SW 1271 (cell line): ENCODE measurements around the gene ICAM5.
"Not testable (repeated sequence)": the region's sequence is repeated elsewhere in the genome, so short reads cannot be mapped to it uniquely, and the experiment has no call there.

Experiments
- DNase-seq, 2 experiments: peaks; one replicate each; lab custom pipeline; 2025; lab: John Stamatoyannopoulos, UW

ICAM5 gene

GRCh38 chr19:10320602-10321416 lies 31.1 kb downstream of the ICAM5 start:
- DNase-seq = no peak

DNA sequence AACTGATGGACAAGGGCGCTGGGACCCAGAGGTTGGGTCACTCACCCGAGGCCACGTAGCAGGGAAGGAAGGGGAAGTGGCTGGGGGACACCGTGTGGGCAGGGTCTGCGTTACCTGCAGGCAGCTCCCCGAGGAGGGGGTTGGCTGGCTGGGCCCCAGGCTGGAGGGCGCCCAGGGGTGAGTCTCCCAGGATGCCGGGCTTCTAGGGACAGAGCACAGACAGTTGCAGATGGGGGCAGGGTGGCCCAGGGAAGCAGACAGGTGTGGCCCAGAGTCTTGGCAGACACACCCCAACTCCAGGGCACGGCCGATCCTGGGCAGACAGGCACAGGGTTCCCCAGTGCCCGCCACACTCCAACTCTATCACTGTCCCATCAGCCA lies 31.7 kb downstream of the ICAM5 start:
- no peak for DNase-seq

- no peak for DNase-seq
Observed at GRCh38 chr19:10321874-10322835, 32.4 kb downstream of the ICAM5 start.

- DNase-seq = no peak
Observed at GRCh38 chr19:10325732-10326131, 36.0 kb downstream of the ICAM5 start.

- DNase-seq = no peak
Observed at GRCh38 chr19:10327793-10328192, 38.0 kb downstream of the ICAM5 start.

GRCh38 chr19:10328558-10329429 lies 39.0 kb downstream of the ICAM5 start:
- DNase-seq = no peak

DNA sequence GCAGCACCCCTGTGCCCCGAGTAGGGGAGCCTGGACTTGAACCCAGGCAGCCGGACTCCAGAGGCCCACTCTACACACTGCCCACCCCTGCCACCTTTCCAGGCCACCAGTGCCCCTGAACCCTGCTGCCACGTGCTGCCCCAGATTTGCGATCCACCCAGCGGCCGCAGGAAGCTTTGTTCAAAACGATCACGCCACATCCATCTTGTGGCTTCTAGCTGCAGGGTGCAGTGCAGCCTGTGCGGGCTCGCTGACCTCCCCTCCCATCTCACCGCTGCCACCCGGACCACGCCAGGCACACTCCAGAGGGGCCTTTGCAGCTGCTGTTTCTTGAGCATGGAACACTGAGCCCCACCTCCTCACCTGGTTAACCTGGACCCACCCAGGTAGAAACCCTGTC lies 39.8 kb downstream of the ICAM5 start:
- no peak for DNase-seq

- DNase-seq = no peak
Observed at GRCh38 chr19:10332158-10332964, 42.6 kb downstream of the ICAM5 start.

DNA sequence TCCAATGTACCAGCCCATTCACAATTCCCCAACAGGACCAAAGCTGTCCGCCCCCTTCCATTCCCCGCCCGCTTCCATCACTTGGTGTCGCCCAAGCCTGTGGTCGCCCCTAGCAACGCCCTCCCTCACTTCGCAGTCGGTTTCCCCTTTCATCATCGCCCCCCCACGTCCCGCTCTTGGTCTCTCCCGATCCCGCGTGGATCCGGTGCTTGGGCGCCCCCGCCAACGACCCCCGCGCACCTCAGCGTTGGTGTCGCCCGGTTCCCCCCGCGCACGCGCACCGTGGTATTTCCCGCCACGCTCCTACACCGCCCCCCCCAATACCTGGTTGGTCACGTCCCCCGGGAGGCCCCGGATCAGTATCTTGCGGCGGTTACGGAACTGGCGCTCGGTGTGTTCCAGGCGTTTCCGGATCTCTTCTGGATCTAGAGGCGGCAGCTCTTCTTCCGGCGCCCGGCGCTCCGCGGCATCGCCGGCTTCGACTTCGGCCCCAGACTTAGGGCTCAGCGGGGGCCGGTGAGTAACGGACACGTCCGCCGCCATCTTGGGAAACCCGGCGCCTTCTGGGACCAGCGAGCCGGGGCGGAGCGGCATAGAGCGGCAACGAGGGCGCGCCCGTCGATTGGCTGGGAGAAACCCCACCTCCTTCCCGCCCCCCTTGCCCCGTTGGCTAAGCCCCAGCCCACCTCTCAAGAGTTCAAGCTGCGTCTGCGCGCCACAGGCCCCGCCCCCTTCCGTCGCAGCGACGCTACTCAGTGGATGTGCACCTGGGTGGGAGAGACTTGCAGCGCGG lies 43.4 kb downstream of the ICAM5 start, which contains the start of gene RAVER1:
Gene RAVER1, minus strand, starts transcription at position 565 of the 793 bp plus-strand sequence. Its CDS starts 22 bp downstream, at position 543.
- peak; percentile 84 to 93 for DNase-seq

GRCh38 chr19:10333758-10334587 lies 44.2 kb downstream of the ICAM5 start:
- peak in 1 of 2 experiments; percentile 82 for DNase-seq

- peak; percentile 79 to 92 for DNase-seq
Observed at GRCh38 chr19:10334588-10335351, 45.0 kb downstream of the ICAM5 start.

DNA sequence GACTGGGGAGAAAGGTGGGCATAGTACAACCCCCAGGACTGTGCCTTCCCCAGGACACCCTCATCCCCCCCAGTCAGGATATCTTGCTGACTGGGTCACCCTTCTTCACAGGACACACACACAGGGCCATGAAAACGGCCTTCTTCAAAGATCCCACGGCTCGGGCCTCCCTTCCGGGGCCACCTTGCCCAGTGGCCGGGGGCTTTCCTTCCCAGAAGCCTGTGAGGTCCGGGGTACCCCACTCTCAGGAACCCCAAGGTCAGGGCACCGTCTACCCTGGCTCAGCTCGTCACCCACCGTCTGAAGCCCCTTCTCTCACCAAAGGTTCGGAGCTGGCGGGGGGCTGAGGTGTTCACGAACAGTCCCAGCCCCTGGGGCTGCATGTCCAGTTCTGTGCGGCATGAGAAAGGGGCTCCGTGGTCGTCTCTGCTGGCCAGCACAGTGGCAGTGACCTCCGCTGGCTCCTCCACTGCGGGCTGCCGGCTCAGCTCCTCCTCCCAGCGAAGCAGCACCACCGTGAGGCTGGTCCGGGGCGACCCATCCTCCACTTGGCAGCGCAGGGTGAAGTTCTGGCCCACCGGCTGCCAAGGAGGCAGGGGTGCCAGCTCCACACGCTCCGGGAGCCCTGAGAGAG lies 45.7 kb downstream of the ICAM5 start:
- no peak for DNase-seq

GRCh38 chr19:10336725-10337124 lies 47.0 kb downstream of the ICAM5 start:
- not testable (repeated sequence) for DNase-seq

DNA sequence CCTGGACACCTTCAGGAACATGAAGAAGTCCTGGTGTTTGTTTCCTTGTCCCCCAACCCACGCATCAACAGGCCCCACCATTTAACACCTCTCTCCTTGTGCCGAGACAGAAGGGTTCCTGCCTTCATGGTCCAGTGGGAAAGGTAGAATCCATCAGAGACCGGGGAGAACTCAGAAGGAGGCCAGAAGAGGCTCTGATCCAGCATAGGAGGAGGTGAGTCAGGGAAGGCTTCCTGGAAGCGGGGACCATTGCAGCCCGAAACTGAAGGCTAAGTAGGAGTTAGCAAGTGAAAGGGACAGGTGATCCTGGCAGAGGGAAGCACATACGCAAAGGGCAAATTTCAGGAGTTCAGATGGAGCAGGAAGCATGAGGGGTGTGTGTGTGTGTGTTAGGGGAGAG lies 49.2 kb downstream of the ICAM5 start:
- no peak for DNase-seq

DNA sequence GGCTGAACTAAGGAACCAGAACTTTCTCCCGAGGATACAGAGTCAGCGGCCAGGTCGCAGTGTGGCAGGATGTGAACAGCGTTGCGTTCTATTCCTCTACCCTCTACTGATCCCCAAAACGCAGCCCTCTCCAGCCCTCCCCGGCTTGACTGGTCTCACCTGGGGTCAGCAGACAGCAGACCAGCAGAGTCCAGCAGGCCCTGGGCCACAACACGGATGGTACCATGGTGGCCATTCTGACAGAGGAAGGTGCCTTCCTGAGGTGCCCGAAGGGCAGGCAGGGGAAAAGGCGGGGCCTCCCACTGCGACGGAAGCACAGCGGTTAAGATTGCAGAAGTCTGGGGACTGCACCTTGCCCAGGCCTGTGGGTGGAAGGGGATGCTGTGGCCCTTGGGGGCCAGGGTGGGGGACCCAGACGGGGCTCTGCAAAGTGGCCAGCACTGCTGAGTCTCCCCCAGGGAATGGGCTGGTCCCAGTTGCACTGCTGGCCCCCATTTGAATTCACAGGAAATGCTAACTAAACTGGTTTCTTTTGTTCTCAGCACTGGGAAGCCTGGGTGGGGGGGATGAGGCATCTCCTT lies 49.7 kb downstream of the ICAM5 start, which contains the start of gene ICAM3:
Gene ICAM3, minus strand, starts transcription at position 245 of the 581 bp plus-strand sequence. Its CDS starts 10 bp downstream, at position 235.
- no peak for DNase-seq

- no peak for DNase-seq
Observed at GRCh38 chr19:10339977-10340376, 50.2 kb downstream of the ICAM5 start.

- DNase-seq = no peak
Observed at GRCh38 chr19:10343495-10343894, 53.7 kb downstream of the ICAM5 start.
